Subcutaneous abdominal adipose tissue (tissue), 5 donors: ENCODE results near the gene SMAP2.
A peak's percentile ranks its signal among the peaks of the same experiment; 100 is the strongest.
"Not testable (repeated sequence)": the region's sequence is repeated elsewhere in the genome, so short reads cannot be mapped to it uniquely, and the experiment has no call there.

Experiments
- H3K27ac ChIP-seq: one replicate; pipeline ENCODE4 v1.7.0; 2013; ENCODE audit warnings: low read depth, mild to moderate bottlenecking, inconsistent platforms, low read length, moderate library complexity
- H3K27me3 ChIP-seq, 5 donors: one replicate each; pipeline ENCODE4 v1.7.0; 2013; ENCODE audit warnings: low read length in 5 of 5, inconsistent platforms in 1 of 5; ENCODE audit not compliant: control insufficient read depth in 5 of 5, insufficient read depth in 4 of 5
- H3K36me3 ChIP-seq, 5 donors: one replicate each; pipeline ENCODE4 v1.7.0; 2013; ENCODE audit warnings: low read length in 5 of 5; ENCODE audit not compliant: control insufficient read depth in 5 of 5, insufficient read depth in 5 of 5
- H3K4me1 ChIP-seq, 5 donors: one replicate each; pipeline ENCODE4 v1.7.0; 2013; ENCODE audit warnings: low read length in 5 of 5, mild to moderate bottlenecking in 3 of 5, moderate library complexity in 1 of 5; ENCODE audit not compliant: control insufficient read depth in 5 of 5, insufficient read depth in 5 of 5
- H3K4me3 ChIP-seq, 5 donors: one replicate each; pipeline ENCODE4 v1.7.0; 2013; ENCODE audit warnings: low read length in 5 of 5, low read depth in 1 of 5
- H3K9ac ChIP-seq, 5 donors: one replicate each; pipeline ENCODE4 v1.7.0; 2013; ENCODE audit warnings: low read length in 5 of 5, mild to moderate bottlenecking in 4 of 5, moderate library complexity in 3 of 5
- H3K9me3 ChIP-seq, 5 donors: one replicate each; pipeline ENCODE4 v1.7.0; 2013; ENCODE audit warnings: low read length in 5 of 5; ENCODE audit not compliant: control insufficient read depth in 5 of 5
- donor health status: healthy.
- donor health status: healthy.
- donor health status: healthy.
- donor health status: healthy.
- donor health status: healthy.

Gene SMAP2

DNA sequence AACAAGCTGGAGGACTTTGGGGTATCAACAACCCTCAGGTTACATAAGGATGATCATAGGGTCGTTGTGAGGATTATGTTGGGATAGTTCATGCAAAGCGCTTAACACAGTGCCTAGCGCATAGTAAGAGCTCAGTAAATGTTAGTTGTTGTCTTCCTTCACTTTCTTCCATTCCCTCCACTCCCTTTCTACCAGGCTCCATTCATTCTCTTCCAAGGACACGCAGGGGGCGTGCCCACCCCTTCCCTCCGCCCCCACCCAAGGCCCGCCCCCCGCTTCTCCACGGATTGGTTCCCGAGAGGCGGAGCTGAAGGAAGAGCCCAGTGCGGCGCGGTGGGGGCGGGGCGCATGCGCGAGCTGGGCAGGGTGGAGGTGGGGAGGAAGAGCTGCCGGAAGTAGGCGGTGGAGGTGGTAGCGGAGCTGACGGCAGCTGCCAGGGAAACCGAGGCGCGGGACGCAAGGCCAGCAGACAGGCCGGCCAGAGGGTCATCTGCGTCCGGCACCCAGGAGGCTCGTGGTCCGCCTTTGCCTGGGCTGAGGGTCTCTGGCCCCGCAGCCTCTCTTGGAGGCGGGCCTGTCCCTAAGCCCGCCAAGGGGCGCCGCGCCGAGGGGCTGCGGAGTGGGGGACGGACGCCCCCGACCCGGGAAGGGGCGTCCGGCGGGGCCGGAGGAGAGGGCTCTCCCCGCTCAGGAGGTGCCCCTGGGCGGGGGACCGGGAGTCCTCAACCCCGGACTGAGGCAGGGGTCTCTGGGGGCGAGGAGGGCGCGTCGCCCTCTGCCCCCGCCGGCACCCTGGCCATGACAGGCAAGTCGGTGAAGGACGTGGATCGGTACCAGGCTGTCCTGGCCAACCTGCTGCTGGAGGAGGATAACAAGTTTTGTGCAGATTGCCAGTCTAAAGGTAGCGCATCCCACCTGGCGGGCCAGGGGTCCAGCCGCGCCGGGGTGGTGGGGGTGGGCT lies at the start of gene SMAP2:
Gene SMAP2 (plus strand): TSS at position 405 of the 961 bp plus-strand sequence. CDS start 394 bp downstream, at position 799.
- Histone ChIP-seq H3K4me1 (peaks cover 4 to 36% (median 25%) of the 10 kb centered on the region in 5 donors), H3K4me3 (peak within 1 kb of the TSS; percentile 88 to 97 (median 94)), H3K27ac (peak within 1 kb of the TSS; percentile 73), H3K9me3 (no peaks in the 10 kb centered on the region), H3K36me3 (peaks cover 0 to 3% (median 0%) of the 10 kb centered on the region in 5 donors), H3K9ac (peak within 1 kb of the TSS; percentile 78 to 98 (median 96)), H3K27me3 (no peaks in the 10 kb centered on the region)

DNA sequence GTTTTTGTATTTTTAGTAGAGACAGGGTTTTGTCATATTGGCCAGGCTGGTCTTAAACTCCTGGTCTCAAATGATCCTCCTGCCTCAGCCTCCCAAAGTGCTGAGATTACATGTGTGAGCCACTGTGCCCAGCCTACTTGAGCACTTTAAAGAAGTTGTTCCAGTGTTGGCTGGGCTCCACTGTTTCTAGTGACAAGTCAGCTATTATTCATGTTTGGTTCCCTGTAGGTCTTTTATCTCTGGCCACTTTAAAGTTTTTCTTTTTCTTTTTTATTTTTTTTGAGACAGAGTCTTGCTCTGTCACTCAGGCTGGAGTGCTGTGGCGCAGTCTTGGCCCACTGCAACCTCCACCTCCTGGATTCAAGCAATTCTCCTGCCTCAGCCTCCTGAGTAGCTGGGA lies 42.1 kb upstream of the SMAP2 start:
- H3K4me1 ChIP-seq, H3K9me3 ChIP-seq, H3K9ac ChIP-seq, H3K27ac ChIP-seq, H3K36me3 ChIP-seq, H3K4me3 ChIP-seq, H3K27me3 ChIP-seq: not testable (repeated sequence)

DNA sequence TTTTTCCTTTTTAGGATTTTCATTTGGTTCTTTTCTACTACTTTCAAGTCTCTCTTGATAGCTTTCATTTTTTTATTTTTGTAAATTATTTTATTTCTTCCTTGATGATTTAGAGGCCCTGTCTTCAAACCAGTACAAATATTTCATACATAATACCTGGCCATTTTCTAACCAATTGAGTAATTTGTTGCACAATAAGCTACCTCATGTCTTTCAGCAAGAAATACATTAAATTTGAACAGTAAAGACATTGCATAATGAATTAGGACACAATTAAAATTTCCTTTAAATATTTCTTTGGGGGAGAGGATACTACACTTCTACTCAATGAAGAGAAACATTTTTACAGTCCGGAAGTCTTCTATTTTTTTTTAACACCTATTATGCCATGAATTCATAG lies 40.8 kb upstream of the SMAP2 start:
- H3K4me1 ChIP-seq: no peaks in the 10 kb centered on the region
- no peak overlapping the region for H3K9ac ChIP-seq
- H3K27me3 ChIP-seq: no peaks in the 10 kb centered on the region
- H3K36me3 ChIP-seq: no peaks in the 10 kb centered on the region
- peaks cover 0 to 2% (median 0%) of the 10 kb centered on the region in 5 donors for H3K9me3 ChIP-seq
- H3K4me3 ChIP-seq: no peak overlapping the region
- H3K27ac ChIP-seq: no peak overlapping the region

DNA sequence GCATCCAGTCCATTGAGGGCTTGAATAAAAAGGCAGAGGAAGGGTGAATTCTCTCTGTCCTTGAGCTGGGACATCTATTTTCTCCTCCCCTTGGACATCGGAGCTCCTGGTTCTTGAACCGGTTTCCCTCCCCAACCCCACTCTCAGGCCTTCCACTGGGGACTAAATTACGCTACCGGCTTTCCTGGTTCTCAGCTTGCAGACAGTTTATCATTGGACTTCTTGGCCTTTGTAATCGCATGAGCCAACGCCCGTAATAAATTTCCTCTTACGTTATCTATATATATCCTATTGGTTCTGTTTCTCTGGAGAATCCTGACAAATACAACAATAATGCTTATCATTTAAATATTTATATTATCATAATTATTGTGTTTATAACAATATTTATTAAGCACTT lies 36.1 kb upstream of the SMAP2 start:
- Histone ChIP-seq H3K4me1 (peaks cover 0 to 8% (median 4%) of the 10 kb centered on the region in 5 donors), H3K4me3 (no peak overlapping the region), H3K27me3 (no peaks in the 10 kb centered on the region), H3K27ac (no peak overlapping the region), H3K9ac (no peak overlapping the region), H3K36me3 (no peaks in the 10 kb centered on the region), H3K9me3 (no peaks in the 10 kb centered on the region)

DNA sequence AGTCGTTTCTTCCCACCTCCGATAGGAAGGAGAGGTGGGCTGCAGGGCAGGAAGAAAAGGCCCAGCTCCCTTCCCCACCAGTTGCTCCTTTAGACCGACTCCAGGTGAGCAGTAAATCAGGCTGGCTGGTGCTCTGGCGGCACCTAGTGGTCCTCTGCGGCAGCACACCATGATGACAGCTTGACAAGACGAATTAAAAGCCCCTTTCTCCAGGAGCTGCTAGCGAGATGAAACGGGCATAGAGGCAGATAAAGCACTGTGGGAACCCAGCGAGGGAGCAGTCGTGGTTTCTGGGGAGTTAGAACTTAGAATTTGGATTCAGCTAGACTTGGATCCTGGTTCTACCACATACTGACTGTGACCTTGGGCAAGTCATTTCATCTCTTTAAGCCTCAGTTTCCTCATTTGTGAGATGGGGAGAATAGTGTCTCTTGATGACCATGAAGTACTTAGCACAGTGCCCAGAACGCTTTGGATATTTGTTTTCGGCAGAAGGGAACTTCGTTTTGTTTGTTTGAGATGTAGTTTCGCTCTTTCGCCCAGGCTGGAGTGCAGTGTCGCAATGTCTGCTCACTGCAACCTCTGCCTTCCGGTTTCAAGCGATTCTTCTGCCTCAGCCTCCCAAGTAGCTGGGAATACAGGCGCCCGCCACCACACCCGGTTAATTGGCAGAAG lies 34.6 kb upstream of the SMAP2 start:
- Histone ChIP-seq H3K4me1 (peaks cover 0 to 8% (median 4%) of the 10 kb centered on the region in 5 donors), H3K9me3 (no peaks in the 10 kb centered on the region), H3K27me3 (no peaks in the 10 kb centered on the region), H3K9ac (no peak overlapping the region), H3K4me3 (peak overlapping the region in 4 of 5 donors; percentile 22 to 44 (median 42)), H3K27ac (no peak overlapping the region), H3K36me3 (no peaks in the 10 kb centered on the region)

DNA sequence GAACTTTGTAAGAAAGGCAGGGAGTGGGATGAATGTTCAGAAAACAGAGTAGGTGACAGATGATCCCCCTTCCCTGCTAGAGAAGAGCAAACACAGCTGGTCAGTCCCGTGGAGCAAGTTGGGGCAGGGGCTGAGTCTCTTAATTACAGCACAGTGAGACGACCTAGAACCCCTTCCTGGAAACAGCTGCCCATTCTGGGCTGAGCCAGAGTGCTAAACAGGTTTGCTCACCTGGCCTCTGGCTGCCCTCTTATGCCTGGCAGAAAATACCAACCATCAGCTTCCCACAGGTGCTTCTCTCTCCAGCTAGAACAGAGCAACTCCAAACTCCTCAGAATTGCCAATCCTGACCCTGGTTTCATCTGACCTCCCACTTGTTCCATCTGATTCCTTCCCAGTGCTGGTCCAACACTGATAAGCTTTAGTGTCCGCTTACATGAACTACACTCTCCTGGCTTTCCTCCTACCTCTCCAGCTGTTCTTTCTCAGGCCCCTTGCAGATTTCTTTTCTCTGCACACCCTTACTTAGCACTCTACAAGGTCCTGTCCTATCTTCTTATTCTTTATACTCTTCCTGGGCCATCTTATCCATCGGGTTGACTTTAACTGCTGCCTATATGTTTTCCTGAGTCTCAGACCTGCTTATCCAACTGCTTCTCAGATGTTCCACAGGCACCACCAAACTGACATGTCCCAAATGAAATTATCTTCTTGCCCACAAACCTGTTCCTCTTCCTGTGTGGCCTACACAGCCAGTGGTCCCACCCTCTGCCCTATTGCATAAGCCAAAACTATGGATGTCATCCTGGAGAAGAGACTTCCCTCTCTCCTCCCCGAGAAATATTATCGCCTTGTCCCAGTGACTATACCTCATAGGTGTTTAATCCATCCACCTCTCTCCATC lies 33.9 kb upstream of the SMAP2 start:
- Histone ChIP-seq H3K27ac (no peak overlapping the region), H3K4me3 (no peak overlapping the region)

DNA sequence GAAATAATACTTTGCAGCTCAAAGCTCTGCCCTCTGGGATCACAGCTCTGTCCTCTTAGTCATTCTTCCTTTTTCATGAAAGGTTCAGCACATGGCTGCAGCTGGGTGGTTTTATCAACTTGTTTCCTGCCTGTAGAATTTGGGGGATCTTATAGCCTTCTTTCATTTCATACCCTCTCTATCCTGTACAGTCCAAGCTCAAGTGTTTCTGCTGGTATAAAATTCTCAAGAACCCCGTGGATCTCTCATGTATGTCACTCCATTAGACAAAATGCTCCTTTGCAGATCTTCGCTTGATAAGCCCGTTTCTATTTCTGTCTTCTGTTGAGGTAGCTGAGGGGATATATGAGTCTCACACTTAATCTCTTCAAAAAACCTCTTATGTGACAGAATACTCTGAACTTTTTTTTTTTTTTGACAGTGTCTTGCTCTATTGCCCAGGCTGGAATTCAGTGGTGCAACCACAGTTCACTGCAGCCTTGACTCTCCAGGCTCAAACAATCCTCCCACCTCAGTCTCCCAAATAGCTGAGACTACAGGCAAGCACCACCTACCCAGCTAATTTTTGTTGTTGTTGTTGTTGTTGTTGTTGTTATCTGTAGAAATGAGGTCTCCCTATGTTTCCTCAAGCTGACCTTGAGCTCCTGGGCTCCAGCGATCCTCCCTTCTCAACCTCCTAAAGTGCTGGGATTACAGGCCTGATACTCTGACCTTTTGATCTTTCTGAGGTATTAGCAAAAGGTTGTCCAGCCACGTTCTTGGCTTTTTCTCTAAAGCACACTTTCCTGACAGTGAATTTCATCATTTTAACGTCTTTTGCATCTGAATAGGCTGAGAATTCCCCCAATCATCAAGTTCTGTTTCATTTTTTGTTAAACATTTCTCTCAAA lies 31.8 kb upstream of the SMAP2 start:
- Histone ChIP-seq H3K9ac (no peak overlapping the region), H3K4me1 (peaks cover 0 to 20% (median 6%) of the 10 kb centered on the region in 5 donors), H3K27me3 (no peaks in the 10 kb centered on the region), H3K4me3 (no peak overlapping the region), H3K27ac (no peak overlapping the region), H3K36me3 (no peaks in the 10 kb centered on the region), H3K9me3 (no peaks in the 10 kb centered on the region)

More for the DNA sequence above, 33.9 kb upstream of the SMAP2 start:
- no peaks in the 10 kb centered on the region for H3K27me3 ChIP-seq
- no peak overlapping the region for H3K9ac ChIP-seq
- H3K4me1 ChIP-seq: peaks cover 0 to 14% (median 6%) of the 10 kb centered on the region in 5 donors
- no peaks in the 10 kb centered on the region for H3K9me3 ChIP-seq
- H3K36me3 ChIP-seq: no peaks in the 10 kb centered on the region

DNA sequence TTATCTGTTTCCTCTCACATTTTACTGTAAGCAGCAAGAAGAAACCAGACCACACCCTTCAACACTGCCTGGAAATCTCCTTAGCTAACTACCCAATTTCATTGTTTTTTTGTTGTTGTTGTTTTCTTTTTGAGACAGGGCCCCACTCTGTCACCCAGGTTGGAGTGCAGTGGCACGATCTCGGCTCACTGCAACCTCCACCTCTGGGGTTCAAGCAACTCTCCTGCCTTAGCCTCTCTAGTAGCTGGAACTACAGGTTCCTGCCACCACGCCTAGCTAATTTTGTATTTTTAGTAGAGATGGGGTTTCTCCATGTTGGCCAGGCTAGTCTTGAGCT lies 31.2 kb upstream of the SMAP2 start:
- H3K9ac ChIP-seq, H3K4me3 ChIP-seq, H3K36me3 ChIP-seq, H3K27ac ChIP-seq, H3K27me3 ChIP-seq, H3K9me3 ChIP-seq: not testable (repeated sequence)
- peaks cover 0 to 20% (median 6%) of the 10 kb centered on the region in 5 donors for H3K4me1 ChIP-seq

DNA sequence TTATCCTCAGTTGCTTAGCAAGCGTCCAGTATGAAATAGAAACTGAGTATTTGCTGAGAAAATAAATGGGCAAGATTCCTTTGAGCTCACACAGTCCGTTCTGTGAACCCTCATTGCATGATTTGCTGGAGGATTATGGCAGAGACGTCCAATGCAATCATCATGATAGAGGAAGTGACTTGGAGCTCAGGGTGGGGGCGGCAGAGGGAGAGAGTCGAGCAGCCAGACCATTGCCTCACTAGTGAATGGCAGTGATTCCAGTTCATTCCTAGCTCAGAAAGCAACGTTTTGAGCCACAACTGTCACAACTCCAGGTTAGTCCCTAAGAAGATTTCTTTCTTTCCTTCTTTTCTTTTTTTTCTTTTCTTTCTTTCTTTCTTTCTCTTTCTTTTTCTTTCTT lies 28.9 kb upstream of the SMAP2 start:
- Histone ChIP-seq H3K36me3 (no peaks in the 10 kb centered on the region), H3K27me3 (no peaks in the 10 kb centered on the region), H3K27ac (no peak overlapping the region), H3K9me3 (no peaks in the 10 kb centered on the region), H3K4me3 (peak overlapping the region in 3 of 5 donors; percentile 6 to 25 (median 22)), H3K9ac (no peak overlapping the region), H3K4me1 (peaks cover 0 to 15% (median 6%) of the 10 kb centered on the region in 5 donors)
